ENCODE results near the gene GPANK1. TPM values are rescaled to one million over a fixed set of nuclear protein-coding genes. Genes with fewer than 3 reads are reported as not detected.

GPANK1 gene
- total RNA-seq, 1 experiment from 2014 or later = 26.8 TPM

DNA sequence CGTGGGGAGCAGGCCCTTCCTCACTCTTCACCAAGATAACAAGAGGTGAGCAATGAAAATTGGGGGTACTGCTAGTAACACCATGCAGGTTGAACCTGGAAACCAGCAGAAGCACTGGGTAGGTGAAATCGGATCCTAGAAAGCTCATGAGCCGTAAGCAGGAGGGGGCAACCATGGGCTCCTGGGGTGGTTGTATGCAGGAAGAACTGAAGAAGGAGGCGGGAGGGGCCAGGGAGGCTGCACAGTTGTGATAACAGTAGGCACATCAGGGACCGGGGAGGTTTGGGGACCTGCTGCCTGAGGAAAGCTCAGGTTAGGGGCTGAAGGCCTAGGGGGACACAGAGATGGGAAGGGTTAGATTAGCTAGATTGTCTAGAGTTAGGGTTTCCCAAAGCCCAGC lies 21.7 kb upstream of the GPANK1 start:
- Mint-ChIP-seq H3K9me3 (no peaks in the 10 kb centered on the region; a peak in 2 of 5 replicates), H3K4me3 (no peak overlapping the region), H3K4me1 (peaks cover 15 to 21% of the 10 kb centered on the region in 2 experiments), H3K27me3 (ENCODE audit: low read depth) (peaks cover 16% of the 10 kb centered on the region), H3K27ac (no peak overlapping the region; a peak in 1 of 7 replicates), H3K36me3 (ENCODE audit: insufficient read depth in 1 of 3, low read depth in 3 of 3) (peaks cover 14 to 49% (median 32%) of the 10 kb centered on the region in 3 experiments)
- H3K9me3 ChIP-seq (ENCODE audit: control insufficient read depth, low read depth, low read length) = no peaks in the 10 kb centered on the region
- TF ChIP-seq CTCF (conservative IDR thresholded peaks at IDR 0.05) = no peak
- no peak overlapping the region for H3T11ph ChIP-seq (ENCODE audit: low read length)
- WGBS (ENCODE audit: extremely low coverage, insufficient read length, low lambda C conversion rate) = no CpG with 5 or more reads among the region's 5 CpGs
- no peak overlapping the region for H3K23ac ChIP-seq (ENCODE audit: insufficient read length, low read depth, low read length)
- H3K79me1 ChIP-seq (ENCODE audit: insufficient read depth, low read depth, low read length, poor library complexity, severe bottlenecking) = no peaks in the 10 kb centered on the region
- H3K79me2 ChIP-seq (ENCODE audit: insufficient read depth, low read length) = no peaks in the 10 kb centered on the region
- no peak overlapping the region for H2AK5ac ChIP-seq (ENCODE audit: insufficient read length, low read length)
- H4K8ac ChIP-seq (replicated peaks; ENCODE audit: insufficient read length, low read depth, low read length) = no peak overlapping the region
- DNase-seq = no peak
- no peak overlapping the region for H2BK5ac ChIP-seq (ENCODE audit: insufficient read length, low read length)
- peaks cover 11% of the 10 kb centered on the region for H3K23me2 ChIP-seq (ENCODE audit: insufficient read length, low read depth, low read length, poor library complexity, severe bottlenecking)
- no peaks in the 10 kb centered on the region; the same call in 1 of the 2 replicates for H3K27me3 ChIP-seq (ENCODE audit: insufficient read depth, low read length)
- H2BK120ac ChIP-seq (ENCODE audit: low read depth, low read length, poor library complexity, severe bottlenecking) = no peak overlapping the region
- no peak overlapping the region for H2BK15ac ChIP-seq (ENCODE audit: low read depth, low read length)
- no peak overlapping the region for H2AFZ ChIP-seq (ENCODE audit: low read length)
- no peak overlapping the region for H3K27ac ChIP-seq (ENCODE audit: insufficient read length, low read depth, low read length)
- H2BK20ac ChIP-seq (ENCODE audit: low read depth, low read length, poor library complexity, severe bottlenecking) = no peak overlapping the region
- H3K14ac ChIP-seq (ENCODE audit: insufficient read depth, low read length) = no peak overlapping the region
- H3K4me1 ChIP-seq (ENCODE audit: insufficient read depth, low read length) = no peaks in the 10 kb centered on the region
- H4K20me1 ChIP-seq (ENCODE audit: control insufficient read depth, insufficient read depth, insufficient read length) = no peaks in the 10 kb centered on the region
- H3K4me2 ChIP-seq (ENCODE audit: insufficient read depth, insufficient read length, low read length) = no peak overlapping the region
- no peak overlapping the region for H3K9ac ChIP-seq (ENCODE audit: extremely low read depth, insufficient read length, low read length)
- H4K5ac ChIP-seq (ENCODE audit: insufficient read length, low read depth, low read length) = no peak overlapping the region
- no peak overlapping the region for H3K18ac ChIP-seq (ENCODE audit: insufficient read length, low read depth, low read length)
- H3K4ac ChIP-seq (ENCODE audit: low read depth, low read length) = no peak overlapping the region
- no peak overlapping the region for H4K91ac ChIP-seq (ENCODE audit: insufficient read length, low read depth, low read length)
- no peak overlapping the region for H3K56ac ChIP-seq (ENCODE audit: insufficient read length, low read depth, low read length)
- no peak overlapping the region for H2BK12ac ChIP-seq (ENCODE audit: insufficient read length, low read depth, low read length)
